ENCODE measurements around the gene IQGAP3.

Gene IQGAP3

GRCh38 chr1:156522443-156522970 is 49.9 kb downstream of the IQGAP3 start:
- H3K27ac ChIP-seq, result no peak overlapping the region
- TF ChIP-seq ZFX (IDR thresholded peaks at IDR 0.05; ENCODE audit: borderline replicate concordance), result no peak
- no peak for TF ChIP-seq CTCF (IDR thresholded peaks at IDR 0.05)

GRCh38 chr1:156517748-156518147 is 54.6 kb downstream of the IQGAP3 start:
- no peak for TF ChIP-seq CTCF (IDR thresholded peaks at IDR 0.05)
- TF ChIP-seq ZFX (IDR thresholded peaks at IDR 0.05; ENCODE audit: borderline replicate concordance), result no peak
- H3K27ac ChIP-seq, result peak overlapping the region; percentile 47

GRCh38 chr1:156516821-156517220 is 55.5 kb downstream of the IQGAP3 start:
- no peak for TF ChIP-seq ZFX (IDR thresholded peaks at IDR 0.05; ENCODE audit: borderline replicate concordance)
- no peak for TF ChIP-seq CTCF (IDR thresholded peaks at IDR 0.05)
- no peak overlapping the region for H3K27ac ChIP-seq

GRCh38 chr1:156515956-156516355 is 56.4 kb downstream of the IQGAP3 start:
- TF ChIP-seq CTCF (IDR thresholded peaks at IDR 0.05) (no peak), ZFX (IDR thresholded peaks at IDR 0.05; ENCODE audit: borderline replicate concordance) (no peak)
- no peak overlapping the region for H3K27ac ChIP-seq

GRCh38 chr1:156513185-156513584 is 59.2 kb downstream of the IQGAP3 start:
- H3K27ac ChIP-seq, result no peak overlapping the region
- TF ChIP-seq ZFX (IDR thresholded peaks at IDR 0.05; ENCODE audit: borderline replicate concordance) (no peak), CTCF (IDR thresholded peaks at IDR 0.05) (no peak)

- H3K27ac ChIP-seq, result no peak overlapping the region
- no peak for TF ChIP-seq CTCF (IDR thresholded peaks at IDR 0.05)
- TF ChIP-seq ZFX (IDR thresholded peaks at IDR 0.05; ENCODE audit: borderline replicate concordance), result no peak
Observed at GRCh38 chr1:156511644-156512043, 60.7 kb downstream of the IQGAP3 start.

GRCh38 chr1:156510709-156511108 is 61.7 kb downstream of the IQGAP3 start:
- H3K27ac ChIP-seq, result no peak overlapping the region
- no peak for TF ChIP-seq CTCF (IDR thresholded peaks at IDR 0.05)
- TF ChIP-seq ZFX (IDR thresholded peaks at IDR 0.05; ENCODE audit: borderline replicate concordance), result no peak

Data from 22Rv1 (cell line).